WERI-Rb-1 (cell line): ENCODE measurements around the gene ITGA2.

Source experiments
- DNase-seq: peaks from one replicate; pipeline ENCODE4 v3.0.0-alpha.2; 2020
- H3K27ac ChIP-seq: fragments of 250-450 bp; sonication (Bioruptor Pico); 2 replicates; pipeline ENCODE4 v1.5.1; 2020; ENCODE audit warnings: mild to moderate bottlenecking, moderate library complexity
- H3K27me3 ChIP-seq: fragments of 250-450 bp; sonication (Bioruptor Pico); 2 replicates; pipeline ENCODE4 v1.5.1; 2021; ENCODE audit warnings: mild to moderate bottlenecking, low read depth, moderate library complexity; ENCODE audit not compliant: insufficient read depth, severe bottlenecking
- H3K36me3 ChIP-seq: fragments of 250-450 bp; sonication (Bioruptor Pico); 2 replicates; pipeline ENCODE4 v1.5.1; 2020; ENCODE audit warnings: mild to moderate bottlenecking, moderate library complexity
- H3K4me3 ChIP-seq: 2 replicates; pipeline ENCODE4 v1.5.1; 2011; ENCODE audit warnings: low read depth, mild to moderate bottlenecking, control low read depth, low read length
- H3K9me3 ChIP-seq: fragments of 250-450 bp; sonication (Bioruptor Pico); 2 replicates; pipeline ENCODE4 v1.5.1; 2021; ENCODE audit warnings: mild to moderate bottlenecking, moderate library complexity; ENCODE audit not compliant: severe bottlenecking
- CTCF ChIP-seq: IDR thresholded peaks from 2 replicates; pipeline ENCODE4 v1.5.1; 2011; ENCODE audit warnings: low read depth, mild to moderate bottlenecking, control low read depth, inconsistent platforms, low read length

The ITGA2 gene

GRCh38 chr5:53025487-53025886 lies 36.3 kb downstream of the ITGA2 start:
- TF ChIP-seq CTCF = no peak
- no peaks in the 10 kb centered on the region for H3K36me3 ChIP-seq
- no peak overlapping the region for H3K27ac ChIP-seq
- peaks cover 4% of the 10 kb centered on the region for H3K27me3 ChIP-seq
- H3K9me3 ChIP-seq = no peaks in the 10 kb centered on the region
- no peak overlapping the region for H3K4me3 ChIP-seq
- DNase-seq = no peak

GRCh38 chr5:53027913-53028312 lies 38.8 kb downstream of the ITGA2 start:
- Histone ChIP-seq H3K36me3 (no peaks in the 10 kb centered on the region), H3K4me3 (no peak overlapping the region), H3K27ac (no peak overlapping the region), H3K9me3 (no peaks in the 10 kb centered on the region), H3K27me3 (peaks cover 1% of the 10 kb centered on the region)
- no peak for DNase-seq
- TF ChIP-seq CTCF = no peak

GRCh38 chr5:53029608-53030007 lies 40.5 kb downstream of the ITGA2 start:
- Histone ChIP-seq H3K27me3 (no peaks in the 10 kb centered on the region), H3K36me3 (no peaks in the 10 kb centered on the region), H3K9me3 (no peaks in the 10 kb centered on the region), H3K27ac (no peak overlapping the region), H3K4me3 (no peak overlapping the region)
- DNase-seq = no peak
- TF ChIP-seq CTCF = no peak

- Histone ChIP-seq H3K36me3 (no peaks in the 10 kb centered on the region), H3K27me3 (no peaks in the 10 kb centered on the region), H3K27ac (no peak overlapping the region), H3K9me3 (no peaks in the 10 kb centered on the region), H3K4me3 (no peak overlapping the region)
- DNase-seq = no peak
- no peak for TF ChIP-seq CTCF
Measured at GRCh38 chr5:53030893-53031292, 41.7 kb downstream of the ITGA2 start.

GRCh38 chr5:53031695-53032096 lies 42.5 kb downstream of the ITGA2 start:
- no peak overlapping the region for H3K4me3 ChIP-seq
- no peak for TF ChIP-seq CTCF
- no peaks in the 10 kb centered on the region for H3K27me3 ChIP-seq
- no peaks in the 10 kb centered on the region for H3K9me3 ChIP-seq
- no peak for DNase-seq
- no peak overlapping the region for H3K27ac ChIP-seq
- H3K36me3 ChIP-seq = no peaks in the 10 kb centered on the region

- Histone ChIP-seq H3K36me3 (no peaks in the 10 kb centered on the region), H3K9me3 (no peaks in the 10 kb centered on the region), H3K27me3 (no peaks in the 10 kb centered on the region), H3K27ac (no peak overlapping the region), H3K4me3 (no peak overlapping the region)
- no peak for TF ChIP-seq CTCF
- DNase-seq = no peak
Measured at GRCh38 chr5:53032188-53032587, 43.0 kb downstream of the ITGA2 start.
